Glutamatergic neuron (in vitro differentiated cells): Measurements from ENCODE around the gene HMG20B. TPM values are rescaled to one million over a fixed set of nuclear protein-coding genes. Genes with fewer than 3 reads are reported as not detected.

Experiments
- DNase-seq: peaks from one replicate; pipeline ENCODE4 v3.0.0; 2022
- H3K27ac Mint-ChIP-seq: one replicate; pipeline ENCODE4 v1.8.0; 2020; ENCODE audit warnings: mild to moderate bottlenecking, mixed read lengths, inconsistent platforms; ENCODE audit not compliant: unreplicated experiment
- H3K27me3 Mint-ChIP-seq: one replicate; pipeline ENCODE4 v1.8.0; 2020; ENCODE audit warnings: mild to moderate bottlenecking, moderate library complexity, mixed read lengths, inconsistent platforms; ENCODE audit not compliant: unreplicated experiment
- H3K36me3 Mint-ChIP-seq: one replicate; pipeline ENCODE4 v1.8.0; 2020; ENCODE audit warnings: mild to moderate bottlenecking, mixed read lengths, inconsistent platforms; ENCODE audit not compliant: unreplicated experiment
- H3K4me1 Mint-ChIP-seq: one replicate; pipeline ENCODE4 v1.8.0; 2020; ENCODE audit warnings: mild to moderate bottlenecking, low read depth, mixed read lengths, inconsistent platforms; ENCODE audit not compliant: unreplicated experiment
- H3K4me3 Mint-ChIP-seq: one replicate; pipeline ENCODE4 v1.8.0; 2020; ENCODE audit warnings: mild to moderate bottlenecking, mixed read lengths, inconsistent platforms; ENCODE audit not compliant: unreplicated experiment
- H3K9me3 Mint-ChIP-seq: one replicate; pipeline ENCODE4 v1.8.0; 2020; ENCODE audit warnings: mild to moderate bottlenecking, moderate library complexity, mixed read lengths, inconsistent platforms; ENCODE audit not compliant: unreplicated experiment
- CTCF ChIP-seq: fragments of 200-600 bp; sonication (generic); IDR thresholded peaks from one replicate; pipeline ENCODE4 v1.5.0; 2021; ENCODE audit not compliant: partially characterized antibody, unreplicated experiment
- total RNA-seq: library from RNA; stranded (reverse); fragmentation: NEBNext Ultra II Directional; extraction: Animal tissue kit (Norgen Biotek cat#: 25700); gene quantifications from one replicate; pipeline ENCODE4 v1.2.1, GENCODE V29; 2021; ENCODE audit not compliant: unreplicated experiment

HMG20B gene
- total RNA-seq, 1 donor from 2014 or later, result 55.3 TPM

GRCh38 chr19:3537101-3537437 is 35.7 kb upstream of the HMG20B start:
- Mint-ChIP-seq H3K27me3 (peaks cover 10% of the 10 kb centered on the region), H3K27ac (peak overlapping the region; percentile 80), H3K4me3 (no peak overlapping the region), H3K4me1 (peaks cover 13% of the 10 kb centered on the region), H3K9me3 (peaks cover 16% of the 10 kb centered on the region), H3K36me3 (peaks cover 4% of the 10 kb centered on the region)
- DNase-seq, result no peak
- no peak for TF ChIP-seq CTCF

- peaks cover 4% of the 10 kb centered on the region for H3K36me3 Mint-ChIP-seq
- H3K27me3 Mint-ChIP-seq, result peaks cover 10% of the 10 kb centered on the region
- peaks cover 16% of the 10 kb centered on the region for H3K9me3 Mint-ChIP-seq
- no peak overlapping the region for H3K4me3 Mint-ChIP-seq
- no peak for TF ChIP-seq CTCF
- peak overlapping the region; percentile 80 for H3K27ac Mint-ChIP-seq
- H3K4me1 Mint-ChIP-seq, result peaks cover 13% of the 10 kb centered on the region
- no peak for DNase-seq
These were observed 35.1 kb upstream of the HMG20B start for GRCh38 chr19:3537438-3538240.

GRCh38 chr19:3538258-3538929 is 34.4 kb upstream of the HMG20B start:
- Mint-ChIP-seq H3K36me3 (peaks cover 4% of the 10 kb centered on the region), H3K27ac (peak overlapping the region; percentile 80), H3K4me3 (no peak overlapping the region), H3K27me3 (peaks cover 10% of the 10 kb centered on the region), H3K9me3 (peaks cover 16% of the 10 kb centered on the region), H3K4me1 (peaks cover 13% of the 10 kb centered on the region)
- TF ChIP-seq CTCF, result no peak
- no peak for DNase-seq

GRCh38 chr19:3538965-3539755 is 33.6 kb upstream of the HMG20B start, which contains the start of gene TEKTIP1:
Gene TEKTIP1 (plus strand): TSS chr19:3539174. CDS start chr19:3539178, 4 bp downstream.
- Mint-ChIP-seq H3K27me3 (peaks cover 10% of the 10 kb centered on the region), H3K9me3 (peaks cover 16% of the 10 kb centered on the region), H3K4me3 (no peak within 1 kb of the TSS), H3K4me1 (peaks cover 13% of the 10 kb centered on the region), H3K36me3 (peaks cover 4% of the 10 kb centered on the region), H3K27ac (peak within 1 kb of the TSS; percentile 80)
- peak; percentile 50 for DNase-seq
- TF ChIP-seq CTCF, result no peak
